GM18873 (cell line): Measurements from ENCODE around the gene SPEN.

Experiments
- ATAC-seq: cut with Tn5 transposase; IDR thresholded peaks from one replicate; pipeline ENCODE4 v1.9.1; 2021; ENCODE audit warnings: mild to moderate bottlenecking, moderate library complexity, moderate number of reproducible peaks; ENCODE audit not compliant: unreplicated experiment, low FRiP score

Gene SPEN

DNA sequence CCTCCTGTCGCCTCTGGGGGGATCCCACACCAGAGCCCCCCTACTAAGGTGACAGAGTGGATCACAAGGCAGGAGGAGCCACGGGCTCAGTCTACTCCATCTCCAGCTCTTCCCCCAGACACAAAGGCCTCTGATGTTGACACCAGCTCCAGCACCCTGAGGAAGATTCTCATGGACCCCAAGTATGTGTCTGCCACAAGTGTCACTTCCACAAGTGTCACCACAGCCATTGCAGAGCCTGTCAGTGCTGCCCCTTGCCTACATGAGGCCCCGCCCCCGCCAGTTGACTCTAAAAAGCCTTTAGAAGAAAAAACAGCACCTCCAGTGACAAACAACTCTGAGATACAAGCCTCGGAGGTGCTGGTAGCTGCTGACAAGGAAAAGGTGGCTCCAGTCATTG lies 86.2 kb downstream of the SPEN start:
- no peak for ATAC-seq

DNA sequence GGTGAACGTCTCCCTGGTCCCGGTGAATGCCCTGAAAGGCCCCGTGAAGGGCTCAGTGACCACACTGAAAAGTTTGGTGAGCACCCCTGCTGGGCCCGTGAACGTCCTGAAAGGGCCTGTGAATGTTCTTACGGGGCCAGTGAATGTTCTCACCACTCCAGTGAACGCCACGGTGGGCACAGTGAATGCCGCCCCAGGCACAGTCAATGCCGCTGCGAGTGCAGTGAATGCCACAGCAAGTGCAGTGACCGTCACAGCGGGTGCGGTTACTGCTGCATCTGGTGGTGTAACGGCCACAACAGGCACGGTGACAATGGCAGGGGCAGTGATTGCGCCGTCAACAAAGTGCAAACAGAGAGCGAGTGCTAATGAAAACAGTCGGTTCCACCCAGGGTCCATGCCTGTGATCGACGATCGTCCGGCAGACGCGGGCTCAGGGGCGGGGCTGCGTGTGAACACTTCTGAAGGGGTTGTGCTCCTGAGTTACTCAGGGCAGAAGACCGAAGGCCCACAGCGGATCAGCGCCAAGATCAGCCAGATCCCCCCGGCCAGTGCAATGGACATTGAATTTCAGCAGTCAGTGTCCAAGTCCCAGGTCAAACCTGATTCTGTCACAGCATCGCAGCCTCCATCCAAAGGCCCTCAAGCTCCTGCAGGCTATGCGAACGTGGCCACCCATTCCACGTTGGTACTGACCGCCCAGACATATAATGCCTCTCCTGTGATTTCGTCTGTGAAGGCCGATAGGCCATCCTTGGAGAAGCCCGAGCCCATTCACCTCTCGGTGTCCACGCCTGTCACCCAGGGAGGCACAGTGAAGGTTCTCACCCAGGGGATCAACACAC lies 86.9 kb downstream of the SPEN start:
- no peak for ATAC-seq

DNA sequence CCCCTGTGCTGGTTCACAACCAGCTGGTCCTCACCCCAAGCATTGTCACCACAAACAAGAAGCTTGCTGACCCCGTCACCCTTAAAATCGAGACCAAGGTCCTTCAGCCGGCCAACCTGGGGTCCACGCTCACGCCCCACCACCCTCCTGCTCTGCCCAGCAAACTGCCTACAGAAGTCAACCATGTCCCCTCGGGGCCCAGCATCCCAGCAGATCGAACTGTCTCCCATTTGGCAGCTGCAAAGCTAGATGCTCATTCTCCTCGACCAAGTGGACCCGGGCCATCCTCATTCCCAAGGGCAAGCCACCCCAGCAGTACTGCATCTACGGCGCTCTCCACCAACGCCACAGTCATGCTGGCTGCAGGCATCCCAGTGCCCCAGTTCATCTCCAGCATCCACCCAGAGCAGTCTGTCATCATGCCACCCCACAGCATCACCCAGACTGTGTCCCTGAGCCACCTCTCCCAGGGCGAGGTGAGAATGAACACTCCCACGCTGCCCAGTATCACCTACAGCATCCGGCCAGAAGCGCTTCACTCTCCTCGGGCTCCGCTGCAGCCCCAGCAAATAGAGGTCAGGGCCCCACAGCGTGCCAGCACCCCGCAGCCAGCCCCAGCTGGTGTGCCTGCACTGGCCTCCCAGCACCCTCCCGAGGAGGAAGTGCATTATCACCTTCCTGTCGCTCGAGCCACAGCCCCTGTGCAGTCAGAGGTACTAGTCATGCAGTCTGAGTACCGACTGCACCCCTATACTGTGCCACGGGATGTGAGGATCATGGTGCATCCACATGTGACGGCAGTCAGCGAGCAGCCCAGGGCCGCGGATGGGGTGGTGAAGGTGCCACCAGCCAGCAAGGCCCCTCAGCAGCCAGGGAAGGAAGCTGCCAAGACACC lies 87.8 kb downstream of the SPEN start:
- no peak for ATAC-seq

DNA sequence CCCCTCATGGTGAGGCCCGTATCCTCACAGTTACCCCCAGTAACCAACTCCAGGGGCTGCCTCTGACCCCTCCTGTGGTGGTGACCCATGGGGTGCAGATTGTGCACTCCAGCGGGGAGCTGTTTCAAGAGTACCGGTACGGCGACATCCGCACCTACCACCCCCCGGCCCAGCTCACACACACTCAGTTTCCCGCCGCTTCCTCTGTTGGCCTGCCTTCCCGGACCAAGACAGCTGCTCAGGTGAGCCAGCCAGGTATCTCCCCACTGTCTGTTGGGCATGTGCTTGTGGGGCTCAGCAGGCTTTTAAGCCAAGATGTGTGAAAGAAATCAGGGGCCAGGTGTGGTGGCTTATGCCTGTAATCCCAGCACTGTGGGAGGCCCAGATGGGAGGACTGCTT lies 88.5 kb downstream of the SPEN start:
- no peak for ATAC-seq

DNA sequence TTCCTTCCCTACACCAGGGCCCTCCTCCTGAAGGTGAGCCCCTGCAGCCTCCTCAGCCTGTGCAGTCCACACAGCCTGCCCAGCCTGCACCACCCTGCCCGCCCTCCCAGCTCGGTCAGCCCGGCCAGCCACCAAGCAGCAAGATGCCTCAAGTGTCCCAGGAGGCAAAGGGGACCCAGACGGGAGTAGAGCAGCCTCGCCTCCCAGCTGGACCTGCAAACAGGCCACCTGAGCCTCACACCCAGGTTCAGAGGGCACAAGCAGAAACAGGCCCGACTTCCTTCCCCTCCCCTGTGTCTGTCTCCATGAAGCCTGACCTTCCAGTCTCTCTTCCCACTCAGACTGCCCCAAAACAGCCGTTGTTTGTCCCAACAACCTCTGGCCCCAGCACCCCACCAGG lies 89.6 kb downstream of the SPEN start:
- no peak for ATAC-seq

DNA sequence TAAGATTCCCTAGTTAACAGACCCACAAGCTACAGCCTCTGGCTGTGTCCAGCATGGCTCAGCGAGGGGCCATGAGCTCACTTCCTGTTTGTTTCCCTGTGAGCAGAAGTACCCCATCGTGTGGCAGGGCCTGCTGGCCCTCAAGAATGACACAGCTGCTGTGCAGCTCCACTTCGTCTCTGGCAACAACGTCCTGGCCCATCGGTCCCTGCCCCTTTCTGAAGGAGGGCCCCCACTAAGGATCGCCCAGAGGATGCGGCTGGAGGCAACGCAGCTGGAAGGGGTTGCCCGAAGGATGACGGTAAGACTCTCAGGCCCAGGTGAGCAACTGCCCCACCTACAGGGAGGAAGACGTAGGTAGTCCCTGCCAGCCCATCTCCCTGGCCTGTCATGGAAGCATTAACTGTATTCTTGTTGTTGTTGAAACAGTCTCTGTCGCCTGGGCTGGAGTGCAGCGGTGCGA lies 90.2 kb downstream of the SPEN start:
- no peak for ATAC-seq

DNA sequence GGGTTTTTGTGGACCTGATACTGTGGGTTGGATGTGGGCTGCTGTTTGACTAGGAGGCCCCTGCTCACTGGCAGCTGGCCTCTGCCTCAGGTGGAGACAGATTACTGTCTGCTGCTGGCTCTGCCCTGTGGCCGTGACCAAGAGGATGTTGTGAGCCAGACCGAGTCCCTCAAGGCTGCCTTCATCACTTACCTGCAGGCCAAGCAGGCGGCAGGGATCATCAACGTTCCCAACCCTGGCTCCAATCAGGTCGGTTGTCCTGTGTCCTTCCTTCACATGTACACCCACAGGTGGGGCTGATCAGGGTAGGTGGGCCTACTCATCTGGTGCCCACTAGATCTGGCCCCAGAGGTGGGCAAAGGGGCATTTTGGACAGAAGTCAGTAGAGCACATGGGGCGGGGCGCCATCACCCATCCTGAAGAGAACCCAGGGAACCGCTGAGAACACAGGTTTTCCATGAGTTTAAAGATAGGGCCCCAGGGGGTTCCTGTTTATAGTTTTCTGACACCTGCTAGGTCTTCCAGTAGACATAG lies 91.2 kb downstream of the SPEN start:
- no peak for ATAC-seq

DNA sequence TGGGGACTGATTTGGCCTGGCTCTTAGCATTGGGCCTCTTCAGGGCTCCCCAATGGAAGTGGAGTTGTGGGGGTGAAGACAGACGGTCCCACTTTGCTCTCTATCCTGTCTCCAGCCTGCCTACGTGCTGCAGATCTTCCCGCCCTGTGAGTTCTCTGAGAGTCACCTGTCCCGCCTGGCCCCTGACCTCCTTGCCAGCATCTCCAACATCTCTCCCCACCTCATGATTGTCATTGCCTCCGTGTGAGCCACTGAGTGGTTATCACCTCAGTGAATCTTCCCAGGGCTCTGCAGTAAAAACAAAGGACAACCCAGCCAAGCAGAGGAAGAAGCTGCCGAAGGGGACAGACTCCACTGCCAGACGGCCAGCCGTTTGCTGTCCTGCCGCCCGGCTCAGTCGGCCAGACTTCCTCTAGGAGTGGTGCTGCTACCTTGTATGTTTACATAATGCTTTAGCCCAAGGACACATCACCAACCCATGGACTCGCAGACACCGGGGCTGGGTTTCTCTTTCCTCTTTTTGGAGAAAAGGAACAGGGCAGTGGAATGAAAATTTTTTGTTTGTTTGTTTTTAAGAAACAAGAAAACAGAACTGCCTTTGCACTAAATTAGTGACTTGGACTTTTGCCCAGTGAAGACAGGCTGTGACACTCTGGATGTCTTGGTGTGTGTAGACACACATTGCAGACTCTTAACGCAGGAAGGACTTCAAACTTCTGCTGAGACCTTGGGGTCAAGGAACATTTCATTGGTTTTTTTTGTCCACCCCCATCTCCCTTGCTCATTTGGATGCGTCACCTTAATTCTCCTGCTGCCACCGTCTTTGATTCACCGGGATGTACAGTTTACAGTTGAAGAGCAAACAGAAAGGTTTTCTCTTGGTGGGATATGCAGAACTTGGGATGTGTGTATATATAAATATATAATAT lies 91.9 kb downstream of the SPEN start:
- ATAC-seq, result no peak

DNA sequence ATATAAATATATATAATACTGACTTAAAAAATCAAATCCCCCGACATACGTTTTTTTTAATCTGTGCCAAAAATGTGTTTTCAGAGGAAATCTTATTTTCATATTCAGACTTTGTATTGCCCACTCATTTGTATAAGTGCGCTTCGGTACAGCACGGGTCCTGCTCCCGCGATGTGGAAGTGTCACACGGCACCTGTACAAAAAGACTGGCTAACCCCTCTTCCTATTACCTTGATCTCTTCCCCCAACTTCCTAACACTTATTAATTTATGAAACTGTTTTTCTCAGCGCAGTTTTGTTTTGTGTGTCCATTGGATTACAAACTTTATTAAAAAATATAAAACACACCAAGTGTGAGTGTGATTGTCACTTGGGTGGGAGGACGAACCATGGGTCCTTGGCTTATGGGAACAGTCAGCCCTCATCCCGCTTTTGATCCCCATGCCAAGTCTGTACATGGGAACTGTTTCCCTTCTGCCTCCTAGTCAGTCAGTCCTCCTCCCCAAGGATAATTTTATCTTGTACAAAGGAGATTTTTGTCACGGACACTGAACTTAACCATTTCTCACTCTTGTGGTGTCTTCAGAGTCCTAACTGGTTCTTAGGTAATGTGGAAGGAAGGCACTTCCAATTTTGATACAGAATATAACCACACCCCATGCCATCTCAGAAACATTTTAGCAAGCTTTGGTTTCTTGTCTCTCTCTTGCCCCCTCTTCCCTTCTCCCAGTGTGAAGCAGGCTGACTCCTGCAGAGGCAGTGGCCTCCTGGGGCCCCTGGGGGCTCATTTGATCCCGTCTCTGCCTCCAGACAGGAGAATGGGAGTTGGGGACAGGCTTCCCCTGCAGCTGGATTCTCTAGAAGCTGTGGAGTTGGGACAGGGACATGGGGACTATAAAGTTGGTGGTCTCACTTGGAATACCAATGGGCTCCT lies 92.9 kb downstream of the SPEN start:
- ATAC-seq, result no peak

DNA sequence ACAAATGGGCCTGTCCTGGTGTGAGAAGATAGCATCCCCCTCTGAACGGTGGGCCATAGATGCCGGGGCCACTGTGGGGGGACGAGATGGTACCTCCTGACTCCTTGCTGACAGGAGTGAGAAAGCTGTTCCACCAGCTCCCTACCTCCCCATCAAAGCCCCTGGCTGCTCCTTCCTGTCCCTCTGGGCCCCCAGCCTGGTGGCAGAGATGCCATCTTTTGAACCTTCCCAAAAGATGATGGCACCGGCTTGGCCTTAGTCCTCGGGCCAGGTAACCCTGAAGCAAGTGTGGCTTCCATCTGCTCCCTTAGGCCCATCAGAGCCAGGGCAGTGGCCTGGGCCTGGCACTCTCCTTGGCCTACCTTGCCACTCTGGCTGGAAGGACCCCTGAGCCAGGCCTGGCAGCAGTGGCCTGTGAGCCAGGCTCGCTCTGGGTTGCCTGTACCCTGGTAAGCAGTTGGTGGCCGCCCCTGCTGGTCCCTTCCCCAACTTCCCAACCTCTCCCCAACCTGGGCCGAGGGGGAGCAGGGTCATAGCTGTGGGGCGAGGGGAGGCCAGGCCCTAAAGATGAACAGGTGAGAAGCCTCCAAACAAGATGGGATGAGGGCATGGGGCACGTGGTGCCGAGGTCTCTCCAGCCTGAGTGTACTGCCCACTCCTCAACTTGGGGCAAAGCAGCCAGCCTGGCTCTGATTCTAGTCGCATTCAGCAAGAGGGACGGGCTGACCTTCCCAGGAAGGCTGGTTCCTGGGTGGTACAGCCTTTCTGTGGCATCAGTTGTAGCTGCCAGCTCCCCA lies 93.7 kb downstream of the SPEN start:
- ATAC-seq, result no peak

DNA sequence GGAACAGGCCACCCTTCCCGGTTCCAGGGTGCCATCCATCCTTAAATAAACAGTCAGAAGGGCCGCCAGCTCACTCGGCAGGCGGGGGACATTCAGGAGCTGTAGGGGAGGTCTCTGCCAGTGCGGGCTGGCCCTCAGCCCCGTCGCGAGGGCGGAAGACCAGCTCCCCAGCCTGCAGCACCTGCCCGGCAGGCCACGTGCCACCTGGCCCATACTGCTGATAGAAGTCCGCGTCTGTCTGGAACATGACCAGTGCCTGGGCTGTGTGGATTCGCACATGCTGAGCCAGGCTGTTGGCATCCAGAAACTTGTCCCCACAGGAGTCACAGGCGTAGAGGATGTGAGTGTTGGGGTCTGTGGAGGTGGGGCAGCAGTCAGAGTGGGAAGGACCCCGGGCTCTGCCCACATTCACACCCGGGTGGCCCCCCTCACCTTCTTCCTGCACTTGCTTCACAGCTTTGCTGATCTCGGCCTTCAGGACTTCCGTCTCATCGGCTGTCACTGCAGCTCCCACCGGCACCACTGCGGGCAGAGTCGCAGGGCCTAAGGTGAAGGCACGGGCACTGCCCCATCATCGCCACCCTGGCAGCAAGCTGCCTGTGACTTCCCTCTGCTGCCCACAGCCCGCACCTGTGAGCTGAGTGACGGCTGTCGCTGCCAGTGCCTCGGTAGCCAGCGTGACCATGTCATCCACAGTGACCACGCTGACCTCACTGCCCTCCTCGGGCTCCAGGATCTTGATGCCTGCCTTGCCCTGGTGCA lies 94.6 kb downstream of the SPEN start:
- ATAC-seq, result no peak

DNA sequence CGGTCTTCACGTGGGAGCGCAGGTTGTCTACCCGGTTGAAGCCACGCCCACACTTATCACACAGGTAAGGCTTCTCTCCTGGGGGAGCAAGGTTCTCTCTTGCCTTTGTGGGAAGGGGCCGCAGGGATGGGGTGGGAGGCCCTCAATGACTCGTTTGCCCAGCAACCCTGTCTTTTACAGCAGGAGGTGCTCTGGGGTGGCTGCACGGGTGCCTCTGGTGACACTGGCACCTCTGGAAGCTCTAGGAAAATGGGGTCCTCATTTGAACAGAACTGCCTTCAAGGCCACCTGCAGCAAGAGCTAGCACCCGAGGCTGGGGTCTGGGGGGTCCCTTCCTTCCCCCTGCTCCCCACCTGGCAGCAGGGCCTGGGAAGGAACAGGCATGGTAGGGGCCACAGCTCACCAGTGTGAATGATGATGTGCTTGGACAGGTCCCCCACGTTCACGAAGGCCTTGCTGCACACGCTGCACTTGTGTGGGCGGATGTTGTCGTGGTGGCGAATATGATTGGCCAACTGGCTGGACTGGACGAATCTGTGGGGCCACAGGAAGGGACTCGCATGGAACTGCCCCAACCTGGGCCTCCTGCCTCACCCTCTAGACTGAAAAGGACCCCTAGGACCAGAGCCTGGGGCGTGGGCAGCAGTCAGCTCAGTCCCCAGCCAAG lies 95.3 kb downstream of the SPEN start:
- no peak for ATAC-seq

DNA sequence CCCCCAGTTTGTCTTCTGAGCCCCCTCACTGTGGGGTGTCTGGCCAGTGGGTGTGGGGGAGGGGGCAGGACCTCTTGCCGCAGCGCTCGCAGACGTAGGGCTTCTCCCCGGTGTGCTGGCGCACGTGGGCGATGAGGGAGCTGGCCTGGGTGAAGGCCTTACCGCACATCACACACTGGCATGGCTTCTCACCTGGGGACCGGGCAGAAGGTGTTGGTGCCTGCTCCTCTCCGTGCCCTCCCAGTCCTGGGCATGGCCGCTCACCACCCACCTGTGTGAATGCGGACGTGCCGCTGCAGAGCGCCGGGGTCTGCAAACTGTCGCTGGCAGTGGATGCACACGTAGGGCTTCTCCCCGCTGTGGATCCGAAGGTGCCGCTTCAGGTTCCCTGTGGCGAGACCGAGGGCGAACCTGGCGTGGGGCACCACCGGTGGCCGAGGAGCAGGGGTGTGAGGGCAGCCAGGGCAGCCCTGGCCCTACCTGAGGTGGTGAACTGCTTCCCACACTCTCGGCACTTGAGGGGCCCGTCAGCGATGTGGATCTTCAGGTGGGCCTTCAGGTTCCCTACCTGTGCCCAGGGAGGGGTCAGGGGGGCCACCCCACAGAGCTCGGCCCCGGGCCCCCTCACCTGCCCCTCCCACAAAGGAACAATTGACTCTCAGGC lies 96.0 kb downstream of the SPEN start:
- no peak for ATAC-seq

DNA sequence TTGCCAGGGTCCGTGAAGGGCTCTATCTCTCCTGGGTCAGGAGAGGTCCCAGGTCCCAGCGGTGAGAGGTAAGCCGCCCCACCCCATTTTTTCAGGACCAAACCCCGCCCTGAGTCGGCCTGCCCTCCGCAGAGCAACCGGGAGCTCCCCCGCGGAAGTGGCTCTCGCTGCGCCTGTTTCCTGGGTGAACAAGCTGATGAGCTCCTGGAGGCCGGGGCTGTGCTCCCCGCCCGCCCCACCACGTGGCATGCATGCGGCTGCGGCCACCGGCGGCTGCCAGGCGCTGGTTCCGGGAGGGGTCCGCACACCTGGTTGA lies 96.4 kb downstream of the SPEN start:
- no peak for ATAC-seq

DNA sequence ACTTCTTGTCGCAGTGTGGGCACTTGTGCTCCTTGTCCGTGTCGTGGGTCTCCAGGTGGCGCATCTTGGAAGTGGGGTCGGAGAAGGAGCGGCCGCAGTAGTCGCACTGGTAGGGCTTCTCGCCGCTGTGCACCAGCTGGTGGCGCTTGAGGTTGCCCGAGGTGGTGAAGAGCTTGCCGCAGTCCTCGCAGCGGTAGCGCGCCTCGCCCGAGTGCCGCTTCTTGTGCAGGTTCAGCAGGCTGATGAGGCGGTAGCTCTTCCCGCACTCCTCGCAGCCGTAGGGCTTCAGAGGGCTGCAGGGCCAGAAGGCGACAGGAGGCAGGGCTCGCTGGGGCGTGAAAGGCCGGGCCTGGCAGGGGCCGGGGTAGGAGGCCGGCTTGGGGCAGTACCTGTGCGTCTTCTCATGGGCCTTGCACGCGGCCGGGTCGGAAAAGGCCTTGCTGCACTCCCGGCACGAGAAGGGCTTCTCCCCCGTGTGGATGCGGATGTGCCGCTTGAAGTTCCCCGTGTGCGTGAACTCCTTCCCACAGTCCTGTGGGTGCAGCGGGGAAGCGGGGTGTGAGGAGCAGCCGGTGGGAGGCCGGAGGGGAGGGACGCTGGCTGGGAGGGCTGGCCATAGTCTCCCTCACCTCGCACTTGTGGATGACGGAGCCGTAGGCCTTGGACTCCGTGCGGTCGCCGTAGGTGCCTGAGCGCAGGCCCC lies 97.0 kb downstream of the SPEN start:
- no peak for ATAC-seq
